ENCODE results near the gene PRPF6.

The PRPF6 gene

GRCh38 chr20:64074184-64074789 is 93.4 kb downstream of the PRPF6 start:
- Histone ChIP-seq H3K4me2 (ENCODE audit: low read depth, low read length, poor library complexity, severe bottlenecking) (no peak overlapping the region), H3K36me3 (ENCODE audit: insufficient read depth, low read length) (no peaks in the 10 kb centered on the region)

DNA sequence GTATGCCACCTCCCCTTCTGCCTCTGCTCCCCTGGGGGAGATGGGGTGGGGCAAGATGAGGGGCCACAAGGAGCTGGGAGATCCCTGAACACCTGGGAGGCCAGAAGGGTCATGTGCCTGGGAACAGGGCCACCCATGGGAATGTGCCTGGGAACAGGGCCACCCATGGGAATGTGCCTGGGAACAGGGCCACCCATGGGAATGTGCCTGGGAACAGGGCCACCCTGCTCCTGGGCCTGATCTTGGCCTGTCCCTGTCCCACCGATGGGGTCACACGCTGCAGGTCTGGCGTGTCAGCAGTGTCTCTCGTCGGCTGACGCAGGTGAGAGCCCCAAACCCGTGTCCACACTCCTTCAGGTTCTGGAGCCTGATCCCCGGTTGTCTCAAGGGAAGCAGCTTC is 94.0 kb downstream of the PRPF6 start:
- H3K4me3 ChIP-seq (ENCODE audit: low read length, poor library complexity, severe bottlenecking) = no peak overlapping the region
- H3K27me3 ChIP-seq (ENCODE audit: insufficient read depth, low read length, poor library complexity, severe bottlenecking) = no peaks in the 10 kb centered on the region
- H3K4me2 ChIP-seq (ENCODE audit: low read depth, low read length, poor library complexity, severe bottlenecking) = no peak overlapping the region
- H4K20me1 ChIP-seq (ENCODE audit: insufficient read depth, low read length, poor library complexity, severe bottlenecking) = no peaks in the 10 kb centered on the region
- TF ChIP-seq CTCF (conservative IDR thresholded peaks at IDR 0.05; ENCODE audit: low read length) = no peak
- TF ChIP-seq EZH2phosphoT487 (IDR thresholded peaks at IDR 0.05; ENCODE audit: borderline replicate concordance) = no peak
- no peaks in the 10 kb centered on the region for H3F3A ChIP-seq (ENCODE audit: low read depth)
- no peak overlapping the region for H2AFZ ChIP-seq (ENCODE audit: low read length)
- H3K9me3 ChIP-seq (ENCODE audit: insufficient read depth, low read depth, low read length) = no peaks in the 10 kb centered on the region
- H3K9ac ChIP-seq (ENCODE audit: low read depth, low read length, poor library complexity, severe bottlenecking) = no peak overlapping the region
- no peaks in the 10 kb centered on the region for H3K36me3 ChIP-seq (ENCODE audit: insufficient read depth, low read length)
- H3K79me2 ChIP-seq (ENCODE audit: insufficient read depth, low read length) = 0 out of 2 replicates have a peak, but pooled peaks cover 11% of the 10 kb centered on the region
- no peaks in the 10 kb centered on the region for H3K9me2 ChIP-seq (replicated peaks; ENCODE audit: low read depth, low read length)
- H3K4me1 ChIP-seq (ENCODE audit: insufficient read depth, low read length, poor library complexity, severe bottlenecking) = peaks cover 27% of the 10 kb centered on the region

More at GRCh38 chr20:64074184-64074789, 93.4 kb downstream of the PRPF6 start:
- Histone ChIP-seq H3K79me2 (ENCODE audit: insufficient read depth, low read length) (0 out of 2 replicates have a peak, but pooled peaks cover 11% of the 10 kb centered on the region), H3F3A (ENCODE audit: low read depth) (no peaks in the 10 kb centered on the region), H3K27me3 (ENCODE audit: insufficient read depth, low read length, poor library complexity, severe bottlenecking) (no peaks in the 10 kb centered on the region), H3K9me2 (replicated peaks; ENCODE audit: low read depth, low read length) (no peaks in the 10 kb centered on the region), H3K9me3 (ENCODE audit: insufficient read depth, low read depth, low read length) (no peaks in the 10 kb centered on the region), H3K9ac (ENCODE audit: low read depth, low read length, poor library complexity, severe bottlenecking) (no peak overlapping the region), H4K20me1 (ENCODE audit: insufficient read depth, low read length, poor library complexity, severe bottlenecking) (no peaks in the 10 kb centered on the region), H2AFZ (ENCODE audit: low read length) (no peak overlapping the region), H3K4me3 (ENCODE audit: low read length, poor library complexity, severe bottlenecking) (no peak overlapping the region), H3K4me1 (ENCODE audit: insufficient read depth, low read length, poor library complexity, severe bottlenecking) (peaks cover 30% of the 10 kb centered on the region)
- TF ChIP-seq CTCF (conservative IDR thresholded peaks at IDR 0.05; ENCODE audit: low read length) (no peak), EZH2phosphoT487 (IDR thresholded peaks at IDR 0.05; ENCODE audit: borderline replicate concordance) (no peak)

- H3K9me3 ChIP-seq (ENCODE audit: insufficient read depth, low read depth, low read length) = no peaks in the 10 kb centered on the region
- 0 out of 2 replicates have a peak, but pooled peaks cover 11% of the 10 kb centered on the region for H3K79me2 ChIP-seq (ENCODE audit: insufficient read depth, low read length)
- no peak overlapping the region for H2AFZ ChIP-seq (ENCODE audit: low read length)
- H3F3A ChIP-seq (ENCODE audit: low read depth) = peaks cover 5% of the 10 kb centered on the region; the same call in 1 of the 2 replicates
- no peak overlapping the region for H3K4me2 ChIP-seq (ENCODE audit: low read depth, low read length, poor library complexity, severe bottlenecking)
- no peak overlapping the region for H3K4me3 ChIP-seq (ENCODE audit: low read length, poor library complexity, severe bottlenecking)
- no peaks in the 10 kb centered on the region for H3K9me2 ChIP-seq (replicated peaks; ENCODE audit: low read depth, low read length)
- peaks cover 27% of the 10 kb centered on the region for H3K4me1 ChIP-seq (ENCODE audit: insufficient read depth, low read length, poor library complexity, severe bottlenecking)
- no peaks in the 10 kb centered on the region for H3K27me3 ChIP-seq (ENCODE audit: insufficient read depth, low read length, poor library complexity, severe bottlenecking)
- no peak for TF ChIP-seq EZH2phosphoT487 (IDR thresholded peaks at IDR 0.05; ENCODE audit: borderline replicate concordance)
- no peak for TF ChIP-seq CTCF (conservative IDR thresholded peaks at IDR 0.05; ENCODE audit: low read length)
- H3K36me3 ChIP-seq (ENCODE audit: insufficient read depth, low read length) = no peaks in the 10 kb centered on the region
- H3K9ac ChIP-seq (ENCODE audit: low read depth, low read length, poor library complexity, severe bottlenecking) = no peak overlapping the region
- H4K20me1 ChIP-seq (ENCODE audit: insufficient read depth, low read length, poor library complexity, severe bottlenecking) = no peaks in the 10 kb centered on the region
Observed at GRCh38 chr20:64075556-64075955, 94.6 kb downstream of the PRPF6 start.

Measured in Loucy (cell line).